Hematopoietic multipotent progenitor cell (in vitro differentiated cells): ENCODE results near the gene PSMA8. TPM values are rescaled to one million over a fixed set of nuclear protein-coding genes. Genes with fewer than 3 reads are reported as not detected.
"Not testable (repeated sequence)": the region's sequence is repeated elsewhere in the genome, so short reads cannot be mapped to it uniquely, and the experiment has no call there.

Experiments
- DNase-seq, 3 donors: peaks; one replicate each; pipeline ENCODE4 v3.0.0-alpha.2; 2011 to 2015; ENCODE audit warnings: low read depth in 2 of 3, low spot score in 2 of 3
- total RNA-seq: library from RNA; depleted of rRNA; stranded (reverse); fragments of >200 nt; gene quantifications from one replicate; pipeline ENCODE4 v1.2.3, GENCODE V29; 2012

The PSMA8 gene
- total RNA-seq, 1 donor: under 0.01 TPM

DNA sequence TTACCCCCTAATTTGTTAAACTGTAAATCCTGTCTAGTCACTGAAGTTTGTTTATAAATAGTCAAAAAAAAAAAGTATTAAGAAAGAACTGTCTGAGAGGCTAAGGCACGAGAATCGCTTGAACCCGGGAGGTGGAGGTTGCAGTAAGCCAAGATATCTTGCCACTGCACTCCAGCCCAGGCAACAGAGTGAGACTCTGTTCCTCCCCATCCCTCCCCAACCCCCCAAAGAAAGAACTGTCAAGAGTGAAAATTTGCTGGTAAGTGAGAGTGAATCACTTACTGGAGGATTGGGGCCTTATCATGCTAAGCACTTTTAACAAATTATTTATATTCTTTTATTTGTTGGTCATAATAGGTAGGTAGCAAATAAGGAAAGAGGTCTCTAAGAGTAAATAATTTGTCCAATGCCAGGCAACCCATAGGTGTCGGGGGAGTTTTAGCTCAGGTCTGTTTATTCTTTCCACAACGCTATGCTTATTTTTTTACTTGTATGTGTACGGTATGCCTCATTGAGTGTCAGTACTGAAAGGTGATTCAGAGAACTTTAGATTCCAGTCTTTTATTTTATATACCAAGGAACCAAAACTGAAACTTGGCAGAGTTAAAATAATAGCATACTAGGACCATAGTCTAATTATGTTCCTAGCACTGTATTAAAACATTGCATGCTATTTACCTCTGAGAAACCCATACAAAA lies 95.0 kb downstream of the PSMA8 start:
- no peak for DNase-seq

DNA sequence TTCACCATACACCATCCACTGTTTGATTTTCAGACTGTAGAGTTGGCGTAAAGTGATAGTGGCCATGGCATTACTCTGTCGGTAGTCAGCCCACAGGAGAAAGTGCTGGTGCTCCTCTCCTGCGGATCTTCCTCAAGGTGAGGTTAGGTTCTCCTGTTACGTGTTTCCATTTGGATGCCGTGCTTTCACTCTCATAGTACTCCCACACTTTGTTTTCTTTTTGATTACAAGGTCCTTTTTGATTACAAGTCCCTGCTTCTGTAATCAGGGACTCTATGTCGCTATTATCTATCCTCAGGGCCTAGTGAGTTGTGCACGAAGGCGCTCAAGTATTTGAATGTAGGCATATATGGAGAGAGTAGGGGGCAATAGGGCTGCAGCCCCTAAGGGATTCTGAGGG lies 96.8 kb downstream of the PSMA8 start:
- DNase-seq: no peak

DNA sequence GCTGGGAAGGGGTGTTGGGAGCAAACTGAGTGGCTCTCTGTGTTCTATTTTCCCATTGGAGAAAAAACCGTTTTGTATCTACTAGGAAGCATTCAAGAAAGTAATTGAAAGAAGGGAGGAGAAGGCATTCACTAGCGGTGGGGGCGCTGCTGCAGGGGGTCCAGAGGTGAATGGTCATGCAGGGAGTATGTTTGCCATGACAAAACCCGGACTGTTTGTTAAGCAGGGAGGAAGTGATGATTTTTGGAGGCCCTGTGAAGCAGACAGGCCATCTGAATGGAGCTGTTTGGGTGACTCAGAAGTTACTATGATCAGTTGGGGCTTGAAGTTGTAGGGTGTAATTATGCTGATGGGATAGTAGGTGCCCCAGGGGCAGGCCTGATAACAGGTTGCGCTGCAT lies 99.5 kb downstream of the PSMA8 start:
- no peak for DNase-seq

DNA sequence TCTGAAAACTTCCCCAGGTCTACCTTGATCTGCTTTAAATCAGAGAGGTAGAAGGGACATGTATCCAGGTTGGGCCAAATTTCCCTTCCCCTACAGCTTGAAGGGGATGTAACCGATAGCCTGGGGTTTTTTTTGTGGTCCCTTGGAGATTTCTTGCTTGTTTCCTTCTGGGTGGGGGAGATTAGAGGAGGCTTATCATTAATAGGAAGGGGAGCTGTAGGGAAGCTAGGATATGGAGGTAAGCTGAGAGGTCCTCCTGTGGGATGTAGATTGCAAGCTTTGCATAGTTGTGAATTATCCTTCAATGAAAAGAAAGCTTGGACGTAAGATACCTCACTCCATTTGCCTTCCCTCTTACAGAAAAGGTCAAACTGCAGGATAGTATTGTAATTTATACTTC lies 103.7 kb downstream of the PSMA8 start:
- DNase-seq: not testable (repeated sequence)

DNA sequence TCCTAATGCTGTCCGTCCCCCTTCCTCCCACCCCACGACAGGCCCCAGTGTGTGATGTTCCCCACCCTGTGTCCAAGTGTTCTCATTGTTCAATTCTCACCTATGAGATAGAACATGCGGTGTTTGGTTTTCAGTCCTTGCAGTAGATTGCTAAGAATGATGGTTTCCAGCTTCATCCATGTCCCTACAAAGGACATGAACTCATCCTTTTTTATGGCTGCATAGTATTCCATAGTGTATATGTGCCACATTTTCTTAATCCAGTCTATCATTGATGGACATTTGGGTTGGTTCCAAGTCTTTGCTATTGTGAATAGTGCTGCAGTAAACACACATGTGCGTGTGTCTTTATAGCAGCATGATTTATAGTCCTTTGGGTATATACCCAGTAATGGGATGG lies 105.0 kb downstream of the PSMA8 start:
- DNase-seq: not testable (repeated sequence)

DNA sequence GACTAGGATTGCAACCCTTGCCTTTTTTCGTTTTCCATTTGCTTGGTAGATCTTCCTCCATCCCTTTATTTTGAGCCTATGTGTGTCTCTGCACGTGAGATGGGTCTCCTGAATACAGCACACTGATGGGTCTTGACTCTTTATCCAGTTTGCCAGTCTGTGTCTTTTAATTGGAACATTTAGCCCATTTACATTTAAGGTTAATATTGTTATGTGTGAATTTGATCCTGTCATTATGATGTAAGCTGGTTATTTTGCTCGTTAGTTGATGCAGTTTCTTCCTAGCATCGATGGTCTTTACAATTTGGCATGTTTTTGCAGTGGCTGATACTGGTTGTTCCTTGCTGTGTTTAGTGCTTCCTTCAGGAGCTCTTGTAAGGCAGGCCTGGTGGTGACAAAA lies 108.7 kb downstream of the PSMA8 start:
- DNase-seq: not testable (repeated sequence)

Other genes starting within 250 kb of the PSMA8 start
- 108 TPM for gene SS18, start 43.3 kb upstream of the PSMA8 start, total RNA-seq
- gene TAF4B, start 92.6 kb downstream of the PSMA8 start, total RNA-seq: 14.8 TPM